ENCODE results near the gene MSRB1. TPM values are rescaled to one million over a fixed set of nuclear protein-coding genes. Genes with fewer than 3 reads are reported as not detected.

Gene MSRB1
- total RNA-seq, 2 donors from 2014 or later = 20.6 to 23.5 TPM

DNA sequence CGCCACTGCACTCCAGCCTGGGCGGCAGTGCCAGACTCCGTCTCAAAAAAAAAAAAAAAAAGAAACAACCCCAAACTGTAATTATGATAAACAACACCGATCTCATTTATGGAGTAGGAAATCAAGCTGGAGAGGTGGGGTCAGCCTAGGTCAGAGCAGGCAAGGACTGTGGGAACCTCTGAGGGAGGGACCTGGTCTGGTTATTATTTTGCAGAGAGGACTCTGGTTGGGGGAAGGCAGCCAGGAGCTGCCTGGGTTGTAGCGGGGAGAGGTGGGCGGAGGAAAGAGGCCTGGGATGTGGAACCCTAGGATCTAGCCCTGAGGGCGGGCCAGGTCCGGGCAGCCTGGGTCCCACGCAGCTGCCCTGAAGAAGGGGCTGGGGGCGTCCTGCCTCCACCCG lies 13.9 kb downstream of the MSRB1 start:
- WGBS, 2 experiments (ENCODE audit: insufficient coverage in 1 of 2, insufficient read length in 1 of 2) = 43% methylated on average over 8 of the region's 11 CpGs; no CpG with 5 or more reads in 1 of the 2 experiments
- Mint-ChIP-seq H3K27me3 (ENCODE audit: insufficient read depth) (peaks cover 48% of the 10 kb centered on the region), H3K27ac (no peak overlapping the region), H3K4me3 (peak overlapping the region; percentile 56), H3K36me3 (ENCODE audit: low read depth) (no peaks in the 10 kb centered on the region), H3K4me1 (peaks cover 2% of the 10 kb centered on the region), H3K9me3 (no peaks in the 10 kb centered on the region)
- Histone ChIP-seq H3K9ac (ENCODE audit: extremely low read depth, low read length, poor library complexity, severe bottlenecking) (no peak overlapping the region), H3K36me3 (ENCODE audit: control insufficient read depth, insufficient read depth, low read length) (no peaks in the 10 kb centered on the region), H3K27ac (ENCODE audit: low read depth, low read length) (no peak overlapping the region), H3K9me3 (ENCODE audit: control insufficient read depth, low read length) (no peaks in the 10 kb centered on the region), H3K4me3 (ENCODE audit: low read length) (no peak overlapping the region), H3K4me1 (ENCODE audit: control insufficient read depth, insufficient read depth, low read length) (no peaks in the 10 kb centered on the region), H3K27me3 (ENCODE audit: control insufficient read depth, insufficient read depth, low read length, poor library complexity, severe bottlenecking) (peaks cover 24% of the 10 kb centered on the region)
- no peak for TF ChIP-seq CTCF (conservative IDR thresholded peaks at IDR 0.05)
- DNase-seq = peak; percentile 71

- Mint-ChIP-seq H3K36me3 (ENCODE audit: low read depth) (no peaks in the 10 kb centered on the region), H3K4me3 (no peak overlapping the region), H3K4me1 (peaks cover 2% of the 10 kb centered on the region), H3K9me3 (no peaks in the 10 kb centered on the region), H3K27me3 (ENCODE audit: insufficient read depth) (peaks cover 65% of the 10 kb centered on the region), H3K27ac (no peak overlapping the region)
- Histone ChIP-seq H3K4me1 (ENCODE audit: control insufficient read depth, insufficient read depth, low read length) (no peaks in the 10 kb centered on the region), H3K9me3 (ENCODE audit: control insufficient read depth, low read length) (no peaks in the 10 kb centered on the region), H3K27me3 (ENCODE audit: control insufficient read depth, insufficient read depth, low read length, poor library complexity, severe bottlenecking) (peaks cover 52% of the 10 kb centered on the region), H3K27ac (ENCODE audit: low read depth, low read length) (no peak overlapping the region), H3K4me3 (ENCODE audit: low read length) (no peak overlapping the region), H3K36me3 (ENCODE audit: control insufficient read depth, insufficient read depth, low read length) (no peaks in the 10 kb centered on the region), H3K9ac (ENCODE audit: extremely low read depth, low read length, poor library complexity, severe bottlenecking) (no peak overlapping the region)
- DNase-seq = no peak
- TF ChIP-seq CTCF (conservative IDR thresholded peaks at IDR 0.05) = no peak
- 68 to 89% methylated on average over 5 to 10 of the region's 11 CpGs for WGBS, 2 experiments (ENCODE audit: insufficient coverage in 1 of 2, insufficient read length in 1 of 2)
Measured at GRCh38 chr16:1926271-1926670, 16.7 kb downstream of the MSRB1 start.

GRCh38 chr16:1924095-1924494 lies 18.9 kb downstream of the MSRB1 start:
- Mint-ChIP-seq H3K27me3 (ENCODE audit: insufficient read depth) (peaks cover 72% of the 10 kb centered on the region), H3K4me3 (no peak overlapping the region), H3K27ac (no peak overlapping the region), H3K36me3 (ENCODE audit: low read depth) (no peaks in the 10 kb centered on the region), H3K4me1 (peaks cover 2% of the 10 kb centered on the region), H3K9me3 (no peaks in the 10 kb centered on the region)
- no peak overlapping the region for H3K4me3 ChIP-seq (ENCODE audit: low read length)
- WGBS, 2 experiments (ENCODE audit: insufficient coverage in 1 of 2, insufficient read length in 1 of 2) = 73 to 85% methylated on average over 4 to 5 of the region's 5 CpGs
- peaks cover 62% of the 10 kb centered on the region for H3K27me3 ChIP-seq (ENCODE audit: control insufficient read depth, insufficient read depth, low read length, poor library complexity, severe bottlenecking)
- no peak for DNase-seq
- no peaks in the 10 kb centered on the region for H3K36me3 ChIP-seq (ENCODE audit: control insufficient read depth, insufficient read depth, low read length)
- no peaks in the 10 kb centered on the region for H3K4me1 ChIP-seq (ENCODE audit: control insufficient read depth, insufficient read depth, low read length)
- no peak overlapping the region for H3K9ac ChIP-seq (ENCODE audit: extremely low read depth, low read length, poor library complexity, severe bottlenecking)
- TF ChIP-seq CTCF (conservative IDR thresholded peaks at IDR 0.05) = no peak
- H3K27ac ChIP-seq (ENCODE audit: low read depth, low read length) = no peak overlapping the region
- H3K9me3 ChIP-seq (ENCODE audit: control insufficient read depth, low read length) = no peaks in the 10 kb centered on the region

All from endodermal cell (in vitro differentiated cells).